Esophagus muscularis mucosa (tissue), 4 donors: ENCODE data around the gene LIPT2.

Experiments
- CTCF ChIP-seq, 3 experiments: fragments of 200-600 bp in 2 of 3; fragments of 450-650 bp in 1 of 3; sonication (generic) in 2 of 3; IDR thresholded peaks; one replicate each; pipeline ENCODE4 v1.5.1; 2017 to 2019; ENCODE audit warnings: antibody characterized with exemption in 3 of 3, mild to moderate bottlenecking in 2 of 3, moderate library complexity in 1 of 3
- EP300 ChIP-seq: sonication (generic); formaldehyde crosslinking; IDR thresholded peaks from one replicate; pipeline ENCODE4 v1.6.1; 2017; ENCODE audit warnings: antibody characterized with exemption
- POLR2A ChIP-seq: fragments of 450-650 bp; IDR thresholded peaks from one replicate; pipeline ENCODE4 v1.6.1; 2017; ENCODE audit warnings: antibody characterized with exemption, moderate library complexity, mild to moderate bottlenecking, low read depth
- POLR2AphosphoS5 ChIP-seq, 2 donors: sonication (generic); formaldehyde crosslinking; IDR thresholded peaks; one replicate each; pipeline ENCODE4 v1.6.1; 2017; ENCODE audit warnings: antibody characterized with exemption in 2 of 2

- TF ChIP-seq CTCF (IDR thresholded peaks at IDR 0.05) (no peak), POLR2A (no peak), EP300 (no peak), POLR2AphosphoS5 (IDR thresholded peaks at IDR 0.05) (no peak)
Measured at GRCh38 chr11:74524501-74524900, 31.0 kb upstream of the LIPT2 start.
